T-helper 22 cell (primary cell): ENCODE measurements around the gene OR1M1.
A peak's percentile ranks its signal among the peaks of the same experiment; 100 is the strongest.

Experiments used
- DNase-seq: peaks from one replicate; pipeline ENCODE4 v3.0.0-alpha.2; 2020; ENCODE audit warnings: low read depth

Gene OR1M1

DNA sequence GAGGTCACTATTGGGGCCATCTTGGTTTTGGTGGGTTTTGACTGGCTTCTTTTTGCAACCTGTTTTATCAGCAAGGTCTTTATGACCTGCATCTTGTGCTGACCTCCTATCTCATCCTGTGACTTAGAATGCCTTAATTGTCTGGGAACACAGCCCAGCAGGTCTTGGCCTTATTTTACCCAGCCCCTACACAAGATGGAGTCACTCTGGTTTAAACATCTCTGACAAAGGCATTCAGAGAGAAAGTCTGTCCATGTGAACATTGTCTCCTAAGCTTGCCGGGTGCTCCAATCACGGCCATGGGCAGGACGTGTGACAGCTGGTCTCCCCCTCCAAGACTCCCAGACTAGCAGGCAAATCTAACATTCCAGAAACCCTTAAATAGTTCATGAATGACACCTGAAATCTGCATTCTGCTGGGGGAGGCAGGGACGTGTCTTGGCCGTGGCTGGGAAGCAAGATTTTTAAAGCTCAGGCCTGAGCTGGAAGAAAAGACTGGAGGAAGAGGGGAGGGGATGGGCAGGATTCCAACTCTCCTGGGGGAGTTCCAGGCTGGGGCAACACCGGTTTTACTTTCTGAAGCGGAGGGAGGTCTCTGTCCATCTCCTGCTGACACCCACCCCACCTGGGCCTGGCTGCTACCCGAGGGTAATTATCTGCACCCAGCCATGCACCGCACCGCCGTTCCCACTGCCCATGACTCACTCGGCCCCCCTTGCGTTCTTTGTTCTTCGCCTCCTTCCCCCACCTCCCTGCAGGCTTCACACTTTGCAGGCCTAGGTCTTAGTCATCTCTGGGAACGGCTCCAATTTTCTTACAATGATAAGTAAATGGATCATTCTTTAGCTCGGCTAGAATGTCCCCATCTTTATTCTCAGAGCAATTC is 11.6 kb upstream of the OR1M1 start:
- DNase-seq: no peak

- DNase-seq: no peak
These were observed 10.0 kb upstream of the OR1M1 start for GRCh38 chr19:9076901-9077300.

DNA sequence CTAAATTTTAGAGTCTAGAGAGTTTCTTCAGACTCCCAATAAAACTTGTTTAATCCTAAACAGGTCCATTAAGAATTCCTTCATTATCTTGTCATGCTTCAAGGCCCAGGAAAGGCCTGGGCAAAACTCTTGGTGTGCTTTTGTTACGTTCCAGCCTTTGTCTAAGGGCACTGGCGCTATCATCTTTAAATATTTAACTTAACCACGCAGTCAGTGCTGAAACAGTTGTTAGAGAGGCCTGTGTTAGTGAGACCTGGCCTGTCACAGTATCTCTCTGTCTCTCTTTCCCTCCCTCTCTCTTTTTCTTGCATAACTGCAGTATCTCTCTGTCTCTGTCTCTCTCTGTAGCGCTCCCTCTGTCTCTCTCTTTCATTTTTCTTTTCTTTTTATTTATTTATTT is 8.2 kb upstream of the OR1M1 start:
- DNase-seq: no peak

- no peak for DNase-seq
These were observed 20.5 kb downstream of the OR1M1 start, which contains the start of gene OR7G2 for GRCh38 chr19:9107375-9107774. Gene OR7G2 (minus strand): TSS chr19:9107475. CDS start chr19:9103243, 4,232 bp downstream.

DNA sequence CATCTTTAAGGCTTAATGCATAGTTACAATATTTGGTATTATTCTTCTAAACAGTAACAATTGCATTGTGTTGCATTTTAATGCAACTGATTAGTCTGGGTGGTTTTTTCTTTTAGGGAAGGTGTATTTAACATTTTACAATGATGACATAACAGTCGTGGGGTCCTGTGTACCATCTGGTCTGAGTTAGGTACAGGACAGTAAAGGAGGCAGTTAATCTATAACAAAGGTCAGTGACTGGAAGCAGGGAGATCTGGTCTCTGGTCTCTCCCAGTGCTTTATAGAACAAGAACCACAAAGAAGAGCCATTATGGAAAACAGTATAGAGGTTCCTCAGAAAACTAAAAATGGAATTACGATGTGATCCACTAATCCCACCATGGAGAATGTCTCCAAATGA is 23.1 kb downstream of the OR1M1 start:
- DNase-seq: no peak

DNA sequence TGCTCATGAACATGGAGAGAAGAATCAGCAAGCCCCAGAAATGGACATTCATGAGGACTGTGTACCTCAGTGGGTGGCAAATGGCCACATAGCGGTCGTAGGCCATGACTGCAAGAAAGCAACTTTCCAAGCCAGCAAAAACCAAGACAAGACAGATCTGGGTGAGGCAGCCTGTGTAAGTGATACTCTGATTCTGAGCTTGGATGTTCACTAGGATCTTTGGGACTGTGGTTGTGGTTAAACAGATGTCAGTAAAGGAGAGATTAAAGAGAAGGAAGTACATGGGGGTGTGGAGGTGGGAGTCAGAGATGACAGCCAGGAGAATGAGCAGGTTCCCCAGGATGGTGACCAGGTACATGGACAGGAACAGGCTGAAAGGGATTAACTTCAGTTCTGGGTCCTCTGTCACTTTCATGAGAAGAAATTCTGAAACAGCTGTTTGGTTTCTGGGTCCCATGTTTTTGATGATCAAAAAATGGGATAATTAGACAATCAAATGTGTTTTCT is 28.5 kb downstream of the OR1M1 start, which contains the start of gene OR7G1:
Gene OR7G1, minus strand, starts transcription at position 457 of the 507 bp plus-strand sequence. Its CDS starts 0 bp downstream, at position 457.
- no peak for DNase-seq

GRCh38 chr19:9116547-9116946 is 29.7 kb downstream of the OR1M1 start:
- no peak for DNase-seq

- DNase-seq: no peak
These were observed 40.1 kb downstream of the OR1M1 start, which contains the start of gene OR7G3 for GRCh38 chr19:9126900-9127405. Gene OR7G3 (minus strand): TSS chr19:9126950. CDS start chr19:9126950, 0 bp downstream.

DNA sequence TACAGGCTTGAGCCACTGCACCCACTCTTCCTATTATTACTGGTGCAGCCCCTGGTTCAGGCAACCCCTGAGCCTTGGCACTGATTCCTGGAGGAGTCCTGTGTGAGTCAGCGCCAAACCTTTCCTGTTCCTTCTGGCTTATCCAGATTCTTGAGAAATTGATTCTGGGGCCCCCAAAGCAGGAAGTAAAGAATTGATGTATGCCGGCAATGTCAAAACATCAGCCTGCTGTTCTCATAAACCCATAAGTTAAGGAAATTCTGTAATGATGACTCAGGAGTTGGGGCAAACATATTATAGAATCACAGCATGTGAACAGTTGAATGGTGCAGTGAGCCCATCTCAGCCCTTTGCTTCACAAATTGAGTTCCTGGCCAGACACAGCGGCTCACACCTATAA is 41.3 kb downstream of the OR1M1 start:
- DNase-seq: no peak

GRCh38 chr19:9130965-9131364 is 44.1 kb downstream of the OR1M1 start:
- DNase-seq: no peak

DNA sequence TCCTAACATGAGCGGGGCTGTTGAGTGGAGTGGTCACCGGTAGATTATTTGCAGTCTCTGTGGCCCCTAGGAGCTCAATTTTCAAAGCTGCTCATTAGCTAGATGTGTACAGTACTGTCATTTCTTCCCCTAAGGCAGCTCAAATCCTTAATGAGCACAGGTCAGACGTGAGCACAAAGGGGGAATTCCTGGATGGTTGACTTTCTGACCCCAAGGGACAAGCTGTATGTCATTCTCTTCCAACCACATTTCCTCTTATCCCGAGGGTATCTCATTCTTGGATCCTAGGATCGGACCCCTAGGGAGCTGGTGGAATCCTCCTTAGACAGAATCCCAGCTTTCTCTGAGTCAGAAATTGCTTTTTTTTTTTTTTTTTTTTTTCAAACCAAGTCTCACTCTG is 45.6 kb downstream of the OR1M1 start:
- DNase-seq: no peak

GRCh38 chr19:9139609-9140158 is 52.8 kb downstream of the OR1M1 start:
- no peak for DNase-seq

- peak; percentile 84 for DNase-seq
These were observed 53.5 kb downstream of the OR1M1 start, which contains the start of gene ZNF317 for GRCh38 chr19:9140159-9140874. Gene ZNF317 (plus strand): TSS chr19:9140397. CDS start chr19:9156017, 15,620 bp downstream.

- no peak for DNase-seq
These were observed 58.1 kb downstream of the OR1M1 start for GRCh38 chr19:9144920-9145319.
